SK-N-SH (cell line): ENCODE data around the gene MRM2. TPM values are rescaled to one million over a fixed set of nuclear protein-coding genes. Genes with fewer than 3 reads are reported as not detected.

ENCODE experiments used
- CTCF ChIA-PET: fragments of 300-600, 350-600 bp; formaldehyde crosslinking; extraction: SDS; loops from one replicate; lab custom pipeline; 2021; lab: Yijun Ruan, JAX
- POLR2A ChIA-PET: fragments of 350-600 bp; sonication (Branson Sonifier 250); formaldehyde crosslinking; extraction: SDS; loops from one replicate; lab custom pipeline; 2020; ENCODE audit warnings: antibody characterized with exemption, inconsistent platforms; lab: Yijun Ruan, JAX
- DNase-seq: peaks from one replicate; pipeline ENCODE4 v3.0.0; 2012
- H2AFZ ChIP-seq: fragments of 200-600 bp; sonication (generic); 2 replicates; pipeline ENCODE4 v1.8.1; 2016; ENCODE audit warnings: antibody characterized with exemption, mild to moderate bottlenecking, low read depth
- H3F3A ChIP-seq: fragments of 200-600 bp; sonication (generic); replicated peaks from 2 replicates; pipeline ENCODE3; 2016; ENCODE audit warnings: antibody characterized with exemption, mild to moderate bottlenecking; ENCODE audit not compliant: insufficient read depth
- H3K27ac ChIP-seq, 2 experiments: fragments of 200-500 bp in 1 of 2; fragments of 200-600 bp in 1 of 2; sonication (Bioruptor generic) in 1 of 2; sonication (generic), shearing (Covaris generic) in 1 of 2; 2 replicates each; pipeline versions ENCODE4 v1.5.1 to v1.6.1; 2014 to 2016; ENCODE audit warnings: low read depth in 2 of 2, inconsistent platforms in 1 of 2, low read length in 1 of 2, mild to moderate bottlenecking in 1 of 2, mixed read lengths in 1 of 2
- H3K27me3 ChIP-seq: fragments of 200-600 bp; sonication (generic), shearing (Covaris generic); 2 replicates; pipeline ENCODE4 v1.6.1; 2016; ENCODE audit warnings: mixed run types; ENCODE audit not compliant: insufficient read depth
- H3K36me3 ChIP-seq, 2 experiments: fragments of 200-500 bp in 1 of 2; fragments of 200-600 bp in 1 of 2; sonication (Bioruptor generic) in 1 of 2; sonication (generic) in 1 of 2; replicated peaks in 1 of 2; 2 replicates each; pipeline versions ENCODE3 to v1.5.1; 2014 to 2016; ENCODE audit warnings: low read length in 1 of 2, mild to moderate bottlenecking in 1 of 2; ENCODE audit not compliant: insufficient read depth in 2 of 2, control insufficient read depth in 1 of 2
- H3K4me1 ChIP-seq, 2 experiments: fragments of 200-500 bp in 1 of 2; fragments of 200-600 bp in 1 of 2; sonication (Bioruptor generic) in 1 of 2; sonication (generic), shearing (Covaris generic) in 1 of 2; 2 replicates each; pipeline versions ENCODE4 v1.5.1 to v1.6.1; 2014 to 2016; ENCODE audit warnings: low read depth in 1 of 2, low read length in 1 of 2, mixed run types in 1 of 2; ENCODE audit not compliant: insufficient read depth in 2 of 2, control insufficient read depth in 1 of 2
- H3K4me2 ChIP-seq: fragments of 200-600 bp; sonication (generic), shearing (Covaris generic); 2 replicates; pipeline ENCODE4 v1.6.1; 2017; ENCODE audit warnings: mixed run types
- H3K4me3 ChIP-seq, 2 experiments: fragments of 200-500 bp in 1 of 2; fragments of 200-600 bp in 1 of 2; sonication (Bioruptor generic) in 1 of 2; sonication (generic), shearing (Covaris generic) in 1 of 2; 2 replicates each; pipeline versions ENCODE4 v1.5.1 to v1.8.1; 2014 to 2016; ENCODE audit warnings: low read depth in 2 of 2, inconsistent platforms in 1 of 2, low read length in 1 of 2, mild to moderate bottlenecking in 1 of 2, mixed read lengths in 1 of 2, moderate library complexity in 1 of 2
- H3K79me2 ChIP-seq: fragments of 200-600 bp; sonication (generic); 2 replicates; pipeline ENCODE4 v1.8.1; 2017; ENCODE audit warnings: mild to moderate bottlenecking; ENCODE audit not compliant: insufficient read depth
- H3K9ac ChIP-seq: fragments of 200-600 bp; sonication (generic); 2 replicates; pipeline ENCODE4 v1.6.1; 2017; ENCODE audit warnings: mixed run types
- H3K9me2 ChIP-seq: fragments of 200-600 bp; sonication (generic); 2 replicates; pipeline ENCODE4 v1.6.1; 2017; ENCODE audit warnings: mixed run types
- H3K9me3 ChIP-seq: fragments of 200-600 bp; sonication (generic); 2 replicates; pipeline ENCODE4 v1.6.1; 2017; ENCODE audit warnings: mixed run types, mild to moderate bottlenecking, moderate library complexity
- H4K20me1 ChIP-seq: fragments of 200-600 bp; sonication (generic); 2 replicates; pipeline ENCODE4 v1.6.1; 2017; ENCODE audit warnings: mild to moderate bottlenecking, mixed run types; ENCODE audit not compliant: insufficient read depth
- EZH2phosphoT487 ChIP-seq: fragments of 200-600 bp; sonication (generic); IDR thresholded peaks from 2 replicates; pipeline ENCODE4 v1.6.1; 2017; ENCODE audit warnings: low read depth, mixed run types, mild to moderate bottlenecking, antibody characterized with exemption, moderate library complexity, borderline replicate concordance
- FOSL2 ChIP-seq: IDR thresholded peaks from 2 replicates; pipeline ENCODE4 v1.4.0; 2012; ENCODE audit warnings: low read depth, mild to moderate bottlenecking, moderate library complexity, borderline replicate concordance
- FOXJ3 ChIP-seq: sonication (generic); formaldehyde crosslinking; IDR thresholded peaks from 2 replicates; pipeline ENCODE4 v1.5.1; 2020; ENCODE audit warnings: mild to moderate bottlenecking, missing genetic modification reagents
- FOXM1 ChIP-seq: IDR thresholded peaks from 2 replicates; pipeline ENCODE4 v1.4.0; 2012; ENCODE audit warnings: low read depth, mild to moderate bottlenecking
- MEF2A ChIP-seq: IDR thresholded peaks from 2 replicates; pipeline ENCODE4 v1.4.0; 2012; ENCODE audit warnings: low read depth, borderline replicate concordance
- NFIC ChIP-seq: IDR thresholded peaks from 2 replicates; pipeline ENCODE4 v1.4.0; 2012; ENCODE audit warnings: borderline replicate concordance
- NRF1 ChIP-seq: IDR thresholded peaks from 2 replicates; pipeline ENCODE4 v1.6.1; 2012; ENCODE audit warnings: low read depth, mild to moderate bottlenecking, low read length
- RCOR1 ChIP-seq: fragments of 150-350 bp; IDR thresholded peaks from 2 replicates; pipeline ENCODE4 v1.6.1; 2017; ENCODE audit warnings: antibody characterized with exemption, low read length
- REST ChIP-seq: IDR thresholded peaks from 2 replicates; pipeline ENCODE4 v1.6.1; 2012; ENCODE audit warnings: mild to moderate bottlenecking, low read depth, low read length, moderate library complexity
- RFX5 ChIP-seq: IDR thresholded peaks from 2 replicates; pipeline ENCODE4 v1.6.1; 2012; ENCODE audit warnings: mild to moderate bottlenecking, improper control_type of control experiment, low read length
- SMC3 ChIP-seq: IDR thresholded peaks from 2 replicates; pipeline ENCODE4 v1.6.1; 2012; ENCODE audit warnings: low read depth, low read length, improper control_type of control experiment
- WGBS: methylation state at CpG from one replicate; pipeline ENCODE4 v1.1.6; 2017; ENCODE audit warnings: low lambda C conversion rate; 5-methylcytosine and 5-hydroxymethylcytosine counted together
- polyA plus RNA-seq, 3 experiments: library from polyadenylated mRNA; depleted of rRNA; stranded (reverse); fragments of >200 nt; gene quantifications; 2 replicates each; pipeline ENCODE4 v1.2.3, GENCODE V29; 2012
- TF ChIP-seq, protein P1 (sequence below): fragments of 200-600 bp; sonication (generic); IDR thresholded peaks from 2 replicates; pipeline ENCODE4 v1.6.1; 2017; ENCODE audit warnings: antibody characterized with exemption, mild to moderate bottlenecking, moderate library complexity
- TF ChIP-seq, protein P2 (sequence below): IDR thresholded peaks from 2 replicates; pipeline ENCODE4 v1.4.0; 2012; ENCODE audit warnings: low read depth, borderline replicate concordance

MRM2 gene
- polyA plus RNA-seq, 1 of the 3 experiments (the other 2 are of a cell fraction): 30.7 TPM

GRCh38 chr7:2266911-2267310 lies 24.9 kb upstream of the MRM2 start:
- POLR2A ChIA-PET: no interaction called here
- no peak overlapping the region for H3K4me2 ChIP-seq

GRCh38 chr7:2264158-2264557 lies 22.2 kb upstream of the MRM2 start:
- peaks cover 5 to 8% of the 10 kb centered on the region in 2 experiments for H3K36me3 ChIP-seq
- H3K27me3 ChIP-seq: no peaks in the 10 kb centered on the region
- H3K4me2 ChIP-seq: no peak overlapping the region
- POLR2A ChIA-PET: no interaction called here
- TF ChIP-seq, protein P1, sequence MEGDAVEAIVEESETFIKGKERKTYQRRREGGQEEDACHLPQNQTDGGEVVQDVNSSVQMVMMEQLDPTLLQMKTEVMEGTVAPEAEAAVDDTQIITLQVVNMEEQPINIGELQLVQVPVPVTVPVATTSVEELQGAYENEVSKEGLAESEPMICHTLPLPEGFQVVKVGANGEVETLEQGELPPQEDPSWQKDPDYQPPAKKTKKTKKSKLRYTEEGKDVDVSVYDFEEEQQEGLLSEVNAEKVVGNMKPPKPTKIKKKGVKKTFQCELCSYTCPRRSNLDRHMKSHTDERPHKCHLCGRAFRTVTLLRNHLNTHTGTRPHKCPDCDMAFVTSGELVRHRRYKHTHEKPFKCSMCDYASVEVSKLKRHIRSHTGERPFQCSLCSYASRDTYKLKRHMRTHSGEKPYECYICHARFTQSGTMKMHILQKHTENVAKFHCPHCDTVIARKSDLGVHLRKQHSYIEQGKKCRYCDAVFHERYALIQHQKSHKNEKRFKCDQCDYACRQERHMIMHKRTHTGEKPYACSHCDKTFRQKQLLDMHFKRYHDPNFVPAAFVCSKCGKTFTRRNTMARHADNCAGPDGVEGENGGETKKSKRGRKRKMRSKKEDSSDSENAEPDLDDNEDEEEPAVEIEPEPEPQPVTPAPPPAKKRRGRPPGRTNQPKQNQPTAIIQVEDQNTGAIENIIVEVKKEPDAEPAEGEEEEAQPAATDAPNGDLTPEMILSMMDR: no peak
- TF ChIP-seq SMC3 (no peak), EZH2phosphoT487 (no peak), MEF2A (no peak), RCOR1 (no peak), REST (no peak), NFIC (no peak), FOSL2 (no peak)
- TF ChIP-seq, protein P2, sequence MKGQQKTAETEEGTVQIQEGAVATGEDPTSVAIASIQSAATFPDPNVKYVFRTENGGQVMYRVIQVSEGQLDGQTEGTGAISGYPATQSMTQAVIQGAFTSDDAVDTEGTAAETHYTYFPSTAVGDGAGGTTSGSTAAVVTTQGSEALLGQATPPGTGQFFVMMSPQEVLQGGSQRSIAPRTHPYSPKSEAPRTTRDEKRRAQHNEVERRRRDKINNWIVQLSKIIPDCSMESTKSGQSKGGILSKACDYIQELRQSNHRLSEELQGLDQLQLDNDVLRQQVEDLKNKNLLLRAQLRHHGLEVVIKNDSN: no peak
- no peak overlapping the region for H3K27ac ChIP-seq
- no peaks in the 10 kb centered on the region for H3K9me3 ChIP-seq
- CTCF ChIA-PET: interaction anchor here (2.1 kb wide), 1 partner anchor 19 kb away, joined by 4 read pairs; no protein-coding TSS in a partner anchor
- no peaks in the 10 kb centered on the region for H3F3A ChIP-seq
- H4K20me1 ChIP-seq: no peaks in the 10 kb centered on the region
- H3K9ac ChIP-seq: no peak overlapping the region
- no peaks in the 10 kb centered on the region for H3K79me2 ChIP-seq
- no peak overlapping the region for H2AFZ ChIP-seq
- no peak for DNase-seq
- no peak overlapping the region for H3K4me3 ChIP-seq
- WGBS: 98% methylated on average over 23 of the region's 23 CpGs
- H3K4me1 ChIP-seq: peaks cover 0 to 9% of the 10 kb centered on the region in 2 experiments; a peak in 1 of 4 replicates
- H3K9me2 ChIP-seq: no peaks in the 10 kb centered on the region

More at GRCh38 chr7:2266911-2267310, 24.9 kb upstream of the MRM2 start:
- H3K9ac ChIP-seq: no peak overlapping the region
- H3K27me3 ChIP-seq: no peaks in the 10 kb centered on the region
- no peak for DNase-seq
- peaks cover 6 to 8% of the 10 kb centered on the region in 2 experiments for H3K36me3 ChIP-seq
- peaks cover 0 to 14% of the 10 kb centered on the region in 2 experiments; a peak in 1 of 4 replicates for H3K4me1 ChIP-seq
- no peaks in the 10 kb centered on the region for H4K20me1 ChIP-seq
- no peaks in the 10 kb centered on the region for H3K79me2 ChIP-seq
- H3F3A ChIP-seq: no peaks in the 10 kb centered on the region
- TF ChIP-seq RFX5 (no peak), EZH2phosphoT487 (no peak), NRF1 (no peak), FOXJ3 (CRISPR knock-in tag) (no peak), SMC3 (no peak), FOXM1 (no peak)
- H3K9me3 ChIP-seq: no peaks in the 10 kb centered on the region
- H3K9me2 ChIP-seq: no peaks in the 10 kb centered on the region
- 66% methylated on average over 10 of the region's 10 CpGs for WGBS
- CTCF ChIA-PET: interaction anchor here (0.9 to 1.4 kb wide), 2 partner anchors 11 to 19 kb away, joined by 3 to 4 read pairs; no protein-coding TSS in a partner anchor
- H2AFZ ChIP-seq: no peak overlapping the region
- H3K27ac ChIP-seq: no peak overlapping the region
- H3K4me3 ChIP-seq: no peak overlapping the region
